GM19238 (cell line): Measurements from ENCODE around the gene BAZ1B.
"Not testable (repeated sequence)": the region's sequence is repeated elsewhere in the genome, so short reads cannot be mapped to it uniquely, and the experiment has no call there.

Experiments used
- DNase-seq: peaks from one replicate; pipeline ENCODE4 v3.0.0; 2011; ENCODE audit warnings: low spot score; ENCODE audit not compliant: insufficient read length

Gene BAZ1B

GRCh38 chr7:73522105-73522872, at the start of gene BAZ1B:
BAZ1B (minus strand) TSS chr7:73522293; CDS start chr7:73521933, 360 bp downstream.
- peak; percentile 97 for DNase-seq

DNA sequence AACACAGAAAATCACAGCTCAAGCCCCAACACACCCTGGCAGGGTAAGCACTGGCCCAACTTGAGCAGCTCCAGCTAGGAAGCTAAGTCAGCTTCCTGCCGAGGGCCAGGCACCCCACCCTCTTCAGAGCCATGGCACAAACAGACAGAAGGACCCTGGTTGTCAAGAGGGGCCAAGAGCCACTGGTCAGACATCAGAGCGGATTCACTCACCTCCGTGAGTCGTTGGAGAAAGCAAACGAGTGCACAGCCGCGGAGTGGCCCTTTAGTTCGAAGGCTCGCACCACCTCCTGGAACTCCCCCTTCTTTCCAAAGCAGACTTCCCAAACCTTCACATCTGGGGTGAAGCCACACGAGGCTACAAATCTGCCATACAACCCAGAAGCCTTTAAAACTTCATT, 48.9 kb upstream of the BAZ1B start:
- no peak for DNase-seq

DNA sequence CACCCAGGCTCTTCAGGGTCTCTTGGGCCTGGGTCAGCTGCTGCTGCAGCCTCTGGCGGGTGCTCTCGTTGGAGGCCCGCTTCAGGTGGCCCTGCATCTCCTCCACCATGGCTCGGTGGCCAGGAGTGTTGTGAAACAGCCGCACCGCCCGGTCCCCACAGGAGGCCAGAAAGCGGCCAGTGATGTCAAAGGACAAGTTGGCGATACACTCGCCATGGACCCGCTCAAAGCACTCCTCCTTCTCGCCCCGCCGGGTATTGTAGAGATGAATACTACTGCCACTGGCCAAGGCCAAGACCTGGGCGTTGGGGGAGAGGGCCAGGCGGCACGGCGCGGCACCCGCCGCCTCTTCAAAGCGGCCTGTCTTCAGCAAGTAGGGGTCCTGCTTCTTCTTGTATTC, 48.4 kb upstream of the BAZ1B start:
- no peak for DNase-seq

DNA sequence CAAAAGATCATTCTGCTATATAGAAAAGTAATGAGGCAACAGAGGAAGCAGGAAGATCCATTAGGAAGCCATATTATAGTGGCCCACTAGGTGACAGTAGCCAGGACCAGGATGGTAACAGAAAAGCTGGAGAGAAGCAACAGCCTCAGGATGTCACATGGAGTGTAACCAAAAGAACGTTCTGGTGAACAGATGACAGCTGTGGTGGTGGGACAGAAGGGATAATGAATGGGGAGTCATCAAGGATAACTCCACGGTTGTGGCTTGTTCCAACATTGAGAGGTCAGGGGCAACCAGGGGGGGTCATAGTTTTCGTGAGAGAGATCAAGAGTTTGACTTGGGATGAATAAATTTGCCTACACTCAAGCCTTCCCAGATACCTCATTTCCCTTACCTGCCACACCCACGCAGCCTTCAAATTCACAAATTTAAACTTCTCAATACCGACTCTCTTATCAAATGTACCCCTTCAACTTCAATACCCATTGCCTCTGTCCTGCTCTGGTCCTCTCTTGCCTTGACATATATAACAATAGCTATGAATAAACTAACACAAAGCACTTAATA, 47.0 kb upstream of the BAZ1B start:
- DNase-seq = no peak

GRCh38 chr7:73567846-73568685, 46.0 kb upstream of the BAZ1B start:
- no peak for DNase-seq

DNA sequence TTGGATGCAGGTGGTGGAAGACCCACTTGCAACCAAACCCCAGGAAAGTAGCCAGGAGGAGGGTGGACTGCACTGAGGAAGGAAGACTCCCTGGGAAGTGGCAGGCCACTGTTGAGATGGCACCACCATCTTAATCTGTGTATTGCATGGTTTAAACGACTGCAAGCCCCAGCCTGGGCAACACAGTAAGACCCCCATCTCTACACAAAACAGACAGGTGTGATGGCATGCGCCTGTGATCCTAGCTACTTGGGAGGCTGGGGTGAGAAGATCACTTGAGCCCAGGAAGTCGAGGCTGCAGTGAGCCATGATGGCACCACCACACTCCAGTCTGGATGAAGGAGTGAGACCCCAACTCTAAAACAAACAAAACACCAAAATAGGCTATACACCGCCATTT, 45.0 kb upstream of the BAZ1B start:
- DNase-seq = no peak

- DNase-seq = not testable (repeated sequence)
Observed at GRCh38 chr7:73566431-73566830, 44.3 kb upstream of the BAZ1B start.

DNA sequence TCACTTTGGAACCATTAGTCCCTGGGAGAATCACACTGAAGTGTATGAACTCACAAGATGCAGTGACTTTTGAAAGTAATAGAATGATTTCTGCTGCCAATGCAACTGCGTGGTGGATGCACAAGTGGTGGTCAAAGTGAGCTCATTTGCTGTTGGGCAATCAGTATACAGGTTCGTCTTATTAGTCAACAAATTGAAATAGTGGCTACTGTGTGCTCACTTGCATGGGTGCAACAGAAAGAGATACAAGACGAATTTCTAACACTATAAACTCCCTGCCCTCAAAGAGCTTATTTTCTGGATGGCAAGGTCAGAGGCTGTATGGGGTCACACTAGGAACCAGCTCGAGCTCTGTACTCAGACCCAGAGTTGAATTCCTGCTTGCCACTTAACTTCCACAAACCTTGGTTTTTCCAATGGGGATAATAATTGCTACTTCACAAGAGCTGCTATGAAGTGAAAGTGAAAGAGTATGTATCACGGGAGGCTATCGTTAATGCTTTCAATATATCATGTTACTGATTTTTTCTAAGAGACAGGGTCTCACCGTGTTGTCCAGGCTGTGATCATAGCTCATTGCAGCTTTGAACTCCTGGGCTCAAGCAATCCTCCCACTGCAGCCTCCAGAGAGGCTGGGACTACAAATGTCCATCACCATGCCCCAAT, 43.7 kb upstream of the BAZ1B start:
- no peak for DNase-seq

DNA sequence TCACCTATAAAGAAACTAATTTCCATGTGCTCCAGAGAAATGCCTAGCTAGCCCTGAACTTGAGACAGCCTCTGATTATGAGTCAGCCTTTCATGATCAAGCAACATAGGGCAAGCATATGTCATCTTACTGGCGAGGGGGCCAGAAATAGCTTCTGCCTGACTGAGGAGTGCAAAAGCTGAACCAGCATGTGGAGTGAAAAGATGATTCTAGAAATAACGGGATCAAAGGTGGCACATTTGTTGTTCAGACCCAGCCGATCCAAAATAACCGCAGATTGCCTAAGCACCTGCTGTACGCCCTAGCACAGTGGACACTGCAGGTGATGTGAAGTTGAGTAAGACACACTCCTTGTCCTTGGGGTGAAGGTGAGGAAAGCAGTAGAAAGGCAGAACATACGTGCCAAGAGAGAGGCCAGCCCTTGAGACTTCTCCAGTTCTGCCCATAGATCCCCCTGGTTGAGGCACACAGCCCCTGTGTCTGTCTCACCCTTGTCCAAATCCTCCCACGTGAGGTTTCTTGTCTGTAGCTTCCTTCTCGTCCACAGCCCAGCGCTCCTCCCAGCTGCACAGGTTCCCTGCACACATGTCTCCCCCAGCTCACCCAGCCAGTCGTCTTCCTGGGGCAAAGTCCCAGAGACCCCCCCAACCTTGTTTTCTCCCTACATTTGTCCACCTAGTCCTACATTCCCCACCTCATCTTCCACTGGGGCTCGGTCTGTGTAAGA, 38.2 kb upstream of the BAZ1B start:
- no peak for DNase-seq

GRCh38 chr7:73557397-73558257, 35.5 kb upstream of the BAZ1B start, which contains the start of gene BCL7B:
BCL7B (minus strand) TSS chr7:73557690; CDS start chr7:73557578, 112 bp downstream.
- peak; percentile 95 for DNase-seq

GRCh38 chr7:73557108-73557396, 35.0 kb upstream of the BAZ1B start:
- DNase-seq = peak; percentile 99

DNA sequence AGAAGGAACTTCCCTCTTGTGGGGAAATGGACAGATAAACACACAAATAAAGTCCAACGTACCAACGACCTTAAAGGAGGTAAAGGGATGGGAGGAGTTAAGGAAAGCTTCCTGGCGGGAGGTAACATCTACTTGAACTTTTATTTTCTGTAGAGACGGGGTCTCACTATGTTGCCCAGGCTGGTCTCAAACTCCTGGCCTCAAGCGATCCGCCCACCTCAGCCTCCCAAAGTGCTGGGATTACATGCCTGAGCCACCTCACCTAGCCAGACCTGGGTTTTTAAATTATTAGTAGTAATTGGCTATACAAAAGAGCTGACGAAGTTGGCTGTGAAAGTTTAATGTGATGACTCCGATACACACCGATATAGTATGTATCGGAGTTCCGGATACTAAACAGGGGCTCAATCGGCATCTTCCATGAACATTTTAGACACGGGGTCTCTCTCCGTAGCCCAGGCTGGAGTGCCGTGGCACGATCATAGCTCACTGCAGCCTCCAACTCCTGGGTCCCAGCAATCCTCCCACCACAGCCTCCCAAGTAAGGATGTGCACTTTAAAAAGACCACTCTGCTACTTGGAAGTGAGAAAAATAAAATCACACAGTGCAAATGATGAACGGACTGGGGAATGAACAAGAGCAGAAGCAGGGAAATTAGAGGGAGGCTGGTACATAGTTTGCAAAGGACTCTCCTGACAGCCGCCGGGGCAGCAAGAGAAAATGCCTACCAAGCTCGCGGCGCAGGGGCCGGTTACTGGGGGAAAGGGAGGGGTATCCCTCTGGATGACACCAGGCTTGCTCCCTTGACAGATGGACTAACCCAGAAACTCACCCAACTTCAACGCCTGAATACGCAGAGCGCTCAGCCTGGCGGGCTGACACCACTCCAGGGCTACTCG, 34.4 kb upstream of the BAZ1B start:
- DNase-seq = no peak

DNA sequence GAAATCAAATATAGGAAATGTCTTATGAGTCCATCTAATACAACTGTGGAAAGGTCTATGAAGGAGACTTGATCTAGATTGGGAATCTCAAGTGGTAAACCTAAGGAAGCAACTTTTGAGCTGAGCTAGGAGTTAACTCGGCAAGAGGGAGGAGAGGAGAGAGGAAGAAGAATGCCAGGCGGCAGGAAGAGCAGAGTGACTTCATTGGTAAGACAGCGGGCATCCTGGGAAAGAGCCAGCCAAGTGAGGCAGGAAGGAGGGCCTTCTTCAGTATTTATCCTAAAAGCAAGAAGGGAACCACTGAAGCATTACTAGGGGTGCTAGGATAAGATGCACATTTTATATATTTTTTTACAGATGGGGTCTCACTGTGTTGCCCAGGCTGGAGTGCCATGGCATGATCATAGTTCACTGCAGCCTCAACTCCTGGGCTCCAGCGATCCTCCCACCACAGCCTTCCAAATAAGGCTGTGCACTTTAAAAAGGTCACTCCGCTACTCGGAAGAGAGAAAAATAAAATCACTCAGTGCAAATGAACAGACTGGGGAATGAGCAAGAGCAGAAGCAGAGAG, 33.4 kb upstream of the BAZ1B start:
- no peak for DNase-seq

DNA sequence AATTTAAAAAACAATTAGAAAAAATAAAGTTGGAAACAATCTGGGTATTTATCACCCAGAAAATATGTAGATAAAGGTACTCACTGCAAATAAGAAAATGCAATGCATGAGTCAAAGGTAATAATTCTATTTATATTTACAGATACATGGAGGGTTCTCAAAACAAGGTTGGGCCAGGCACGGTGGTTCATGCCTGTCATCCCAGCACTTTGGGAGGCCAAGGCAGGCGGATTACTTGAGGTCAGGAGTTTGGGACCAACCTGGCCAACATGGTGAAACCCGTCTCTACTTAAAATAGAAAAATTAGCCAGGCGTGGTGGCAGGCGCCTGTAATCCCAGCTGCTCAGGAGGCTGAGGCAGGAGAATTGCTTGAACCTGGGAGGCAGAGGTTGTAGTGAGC, 28.0 kb upstream of the BAZ1B start:
- DNase-seq = not testable (repeated sequence)

- no peak for DNase-seq
Observed at GRCh38 chr7:73549176-73549575, 27.1 kb upstream of the BAZ1B start.

DNA sequence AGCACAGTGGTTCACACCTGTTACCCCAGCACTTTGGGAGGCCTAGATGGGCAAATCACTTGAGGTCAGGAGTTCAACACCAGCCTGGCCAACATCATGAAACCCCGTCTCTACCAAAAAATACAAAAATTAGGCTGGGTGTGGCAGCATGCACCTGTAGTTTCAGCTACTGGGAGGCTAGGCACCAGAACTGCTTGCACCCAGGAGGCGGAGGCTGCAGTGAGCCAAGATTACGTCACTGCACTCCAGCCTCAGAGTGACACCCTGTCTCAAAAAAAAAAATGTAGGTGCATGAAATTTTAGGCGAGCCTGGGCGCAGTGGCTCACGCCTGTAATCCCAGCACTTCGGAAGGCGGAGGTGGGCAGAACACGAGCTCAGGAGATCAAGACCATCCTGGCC, 25.7 kb upstream of the BAZ1B start:
- no peak for DNase-seq

DNA sequence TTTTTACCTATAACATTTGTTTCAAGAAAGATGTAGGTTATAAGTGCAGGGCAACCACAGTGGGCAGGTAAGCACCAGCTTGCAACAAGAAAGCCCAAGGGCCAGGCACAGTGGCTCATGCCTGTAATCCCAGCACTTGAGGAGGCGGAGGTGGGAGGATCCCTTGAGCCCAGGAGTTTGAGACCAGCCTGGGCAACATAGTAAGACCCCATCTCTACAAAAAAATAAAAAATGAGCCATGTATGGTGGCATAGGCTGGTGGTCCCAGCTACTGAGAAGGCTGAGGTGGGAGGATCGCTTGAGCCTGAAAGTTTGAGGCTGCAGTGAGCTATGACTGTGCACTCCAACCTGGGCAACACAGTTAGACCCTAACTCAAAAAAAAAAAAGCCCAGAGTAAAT, 22.6 kb upstream of the BAZ1B start:
- DNase-seq = no peak

DNA sequence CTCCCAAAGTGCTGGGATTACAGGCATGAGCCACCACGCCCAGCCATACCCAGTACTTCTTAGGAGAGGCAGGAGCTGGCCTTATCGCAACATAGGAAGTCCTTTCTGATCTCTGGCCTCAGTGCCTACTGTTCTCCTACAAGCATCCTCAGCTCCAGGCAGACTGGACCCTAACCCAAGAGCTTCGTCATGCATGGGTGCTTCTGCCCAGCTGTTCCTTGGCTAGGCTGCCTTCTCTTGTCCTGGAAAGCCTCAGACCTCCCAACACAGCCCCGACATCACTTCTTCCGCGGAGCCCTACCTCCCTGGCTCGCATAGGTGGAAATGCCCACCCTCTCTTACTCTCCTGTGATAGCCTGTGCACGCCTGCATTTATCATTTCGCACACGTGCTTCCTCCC, 19.6 kb upstream of the BAZ1B start:
- DNase-seq = no peak

- DNase-seq = no peak
Observed at GRCh38 chr7:73539709-73540108, 17.6 kb upstream of the BAZ1B start.
